Esophagus (tissue), 2 donors: ENCODE results near the gene DCAF11. TPM values are rescaled to one million over a fixed set of nuclear protein-coding genes. Genes with fewer than 3 reads are reported as not detected.

Experiments
- H3K27ac ChIP-seq, 2 donors: one replicate each; pipeline ENCODE4 v1.5.1; 2013; ENCODE audit warnings: low read depth in 2 of 2, mild to moderate bottlenecking in 2 of 2, inconsistent platforms in 1 of 2, low read length in 1 of 2, moderate library complexity in 1 of 2
- H3K27me3 ChIP-seq, 2 donors: one replicate each; pipeline ENCODE4 v1.6.1; 2013; ENCODE audit warnings: low read length in 2 of 2, control low read depth in 1 of 2, mild to moderate bottlenecking in 1 of 2; ENCODE audit not compliant: insufficient read depth in 2 of 2, control insufficient read depth in 1 of 2
- H3K36me3 ChIP-seq, 2 donors: one replicate each; pipeline ENCODE4 v1.6.1; 2013; ENCODE audit warnings: low read length in 1 of 2; ENCODE audit not compliant: control insufficient read depth in 2 of 2, insufficient read depth in 2 of 2
- H3K4me1 ChIP-seq, 2 donors: one replicate each; pipeline ENCODE4 v1.6.1; 2013; ENCODE audit warnings: low read length in 1 of 2; ENCODE audit not compliant: control insufficient read depth in 2 of 2, insufficient read depth in 2 of 2
- H3K4me3 ChIP-seq, 2 donors: one replicate each; pipeline ENCODE4 v1.5.1; 2013; ENCODE audit warnings: low read length in 2 of 2, mild to moderate bottlenecking in 2 of 2, low read depth in 1 of 2, moderate library complexity in 1 of 2
- H3K9me3 ChIP-seq, 2 donors: one replicate each; pipeline ENCODE4 v1.6.1; 2013; ENCODE audit warnings: mild to moderate bottlenecking in 2 of 2, low read depth in 1 of 2, low read length in 1 of 2, moderate library complexity in 1 of 2; ENCODE audit not compliant: control insufficient read depth in 2 of 2, insufficient read depth in 1 of 2
- WGBS, 2 donors: extraction: QIAGEN DNeasy Blood & Tissue Kit; methylation state at CpG; one replicate each; pipeline ENCODE4 v1.1.7; 2013; 5-methylcytosine and 5-hydroxymethylcytosine counted together
- polyA plus RNA-seq, 2 donors: library from polyadenylated mRNA; stranded (reverse); fragments of 200-250 nt; gene quantifications; one replicate each; pipeline ENCODE4 v1.2.3, GENCODE V29; 2013
- donor health status: healthy with polysubstance abuse.
- donor health status: Bipolar disorder and iron deficiency.

DCAF11 gene
- polyA plus RNA-seq = 10 to 100 TPM; 21.5 to 41.6 TPM

- H3K27ac ChIP-seq = peak within 1 kb of the TSS; percentile 100
- peak within 1 kb of the TSS; percentile 72 to 77 for H3K4me3 ChIP-seq
- H3K9me3 ChIP-seq = no peaks in the 10 kb centered on the region
- H3K27me3 ChIP-seq = no peaks in the 10 kb centered on the region
- peaks cover 0 to 2% of the 10 kb centered on the region in 2 donors for H3K4me1 ChIP-seq
- 0% methylated on average over 63 to 65 of the region's 65 CpGs for WGBS, 2 donors
- H3K36me3 ChIP-seq = peaks cover 12 to 20% of the 10 kb centered on the region in 2 donors
These were observed at the start of gene DCAF11, which contains the start of gene NRL for GRCh38 chr14:24114532-24115421. TSS of gene DCAF11 (plus strand) at chr14:24114777. CDS start at chr14:24115595, 818 bp downstream. TSS of gene NRL (minus strand) at chr14:24114949. CDS start at chr14:24082848, 32,101 bp downstream.

GRCh38 chr14:24064856-24065255, 49.7 kb upstream of the DCAF11 start:
- Histone ChIP-seq H3K27me3 (no peaks in the 10 kb centered on the region), H3K36me3 (no peaks in the 10 kb centered on the region), H3K9me3 (no peaks in the 10 kb centered on the region), H3K4me1 (no peaks in the 10 kb centered on the region), H3K4me3 (no peak overlapping the region), H3K27ac (no peak overlapping the region)
- WGBS, 2 donors = 88% methylated on average over 14 to 15 of the region's 15 CpGs

GRCh38 chr14:24065408-24065807, 49.2 kb upstream of the DCAF11 start:
- Histone ChIP-seq H3K9me3 (no peaks in the 10 kb centered on the region), H3K27me3 (no peaks in the 10 kb centered on the region), H3K4me3 (no peak overlapping the region), H3K36me3 (no peaks in the 10 kb centered on the region), H3K4me1 (no peaks in the 10 kb centered on the region), H3K27ac (no peak overlapping the region)
- WGBS, 2 donors = 75 to 76% methylated on average over 8 of the region's 8 CpGs

DNA sequence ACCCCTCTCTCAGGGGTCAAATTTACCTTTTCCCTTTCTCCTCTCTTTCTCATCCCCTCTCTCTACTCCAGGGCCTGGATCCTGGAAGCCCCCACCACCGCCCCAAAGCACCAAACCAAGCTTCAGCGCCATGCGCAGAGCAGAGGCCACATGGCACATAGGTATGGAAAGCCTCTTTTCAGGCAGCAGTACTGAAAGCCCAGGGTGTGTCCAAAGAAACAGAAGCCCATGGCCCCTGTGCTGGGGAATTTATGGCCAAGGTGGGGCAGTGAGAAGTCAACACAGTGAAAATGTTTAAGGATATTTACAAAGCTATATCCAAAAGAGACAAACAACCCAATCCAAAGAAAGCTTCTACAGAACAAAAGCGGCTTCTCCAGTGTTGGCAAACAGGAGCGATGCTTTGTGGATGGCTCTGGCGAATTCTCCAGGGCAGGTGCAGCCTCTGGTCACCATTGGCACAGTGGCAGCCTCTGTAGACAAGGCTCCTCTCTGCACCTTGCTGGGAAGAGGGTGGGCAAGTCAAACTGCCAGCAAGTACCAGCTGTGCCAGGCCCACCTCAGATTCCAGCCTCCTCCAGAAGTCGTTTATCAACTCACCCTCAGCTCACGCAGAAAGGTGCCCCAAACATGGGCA, 48.0 kb upstream of the DCAF11 start:
- no peaks in the 10 kb centered on the region for H3K9me3 ChIP-seq
- H3K27me3 ChIP-seq = no peaks in the 10 kb centered on the region
- H3K4me1 ChIP-seq = no peaks in the 10 kb centered on the region
- no peak overlapping the region for H3K4me3 ChIP-seq
- H3K36me3 ChIP-seq = no peaks in the 10 kb centered on the region
- H3K27ac ChIP-seq = no peak overlapping the region
- 86 to 87% methylated on average over 8 of the region's 8 CpGs for WGBS, 2 donors

DNA sequence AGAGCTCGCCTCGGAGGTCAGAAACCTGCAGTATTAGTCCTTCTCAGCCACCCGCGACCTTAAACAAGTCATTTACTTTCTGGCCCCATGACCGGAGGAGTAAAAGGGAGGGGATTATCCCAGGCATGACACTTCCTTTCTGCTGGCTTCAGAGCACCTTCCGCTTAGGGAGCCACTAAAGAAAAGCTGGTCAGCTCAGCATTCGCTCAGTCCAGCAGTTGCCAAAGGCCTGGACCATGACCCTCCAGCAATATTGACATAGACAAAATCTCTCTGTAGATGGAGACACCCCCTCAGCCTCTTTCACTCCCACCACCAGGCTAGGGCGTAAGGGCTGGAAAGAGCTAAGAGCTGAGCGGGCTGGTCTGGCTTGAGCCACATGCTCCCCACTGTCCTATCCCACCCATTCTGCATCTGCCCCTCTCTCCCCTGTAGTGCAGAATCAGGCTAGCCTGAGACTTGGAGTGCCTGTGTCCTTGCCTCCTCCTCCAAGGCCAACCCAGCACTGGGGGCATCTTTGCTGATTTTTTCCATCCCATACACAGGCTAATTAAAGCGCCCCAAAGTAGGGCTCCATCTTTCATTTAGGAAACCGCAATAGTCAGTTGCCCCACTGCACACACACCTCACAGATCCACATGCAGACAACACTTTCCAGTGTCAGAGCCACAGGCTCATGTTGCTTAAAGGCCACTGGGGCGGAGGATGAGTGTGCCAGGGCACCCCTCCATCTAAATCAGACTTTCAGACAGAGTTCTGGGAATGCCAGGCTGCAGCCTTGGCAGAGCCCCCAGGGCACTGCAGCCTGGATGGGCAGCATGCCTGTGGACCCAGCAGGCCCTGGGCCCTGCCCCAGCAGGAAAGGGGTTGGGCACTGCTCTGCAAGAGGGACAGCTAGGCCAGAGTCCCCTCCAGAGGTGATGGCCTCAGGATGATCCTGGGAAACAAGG, 47.2 kb upstream of the DCAF11 start:
- H3K36me3 ChIP-seq = no peaks in the 10 kb centered on the region
- no peak overlapping the region for H3K27ac ChIP-seq
- H3K9me3 ChIP-seq = no peaks in the 10 kb centered on the region
- peaks cover 0 to under 1% of the 10 kb centered on the region in 2 donors for H3K4me1 ChIP-seq
- 88 to 89% methylated on average over 12 of the region's 12 CpGs for WGBS, 2 donors
- H3K4me3 ChIP-seq = no peak overlapping the region
- H3K27me3 ChIP-seq = no peaks in the 10 kb centered on the region

- Histone ChIP-seq H3K9me3 (no peaks in the 10 kb centered on the region), H3K4me1 (peaks cover 0 to 7% of the 10 kb centered on the region in 2 donors), H3K27me3 (no peaks in the 10 kb centered on the region), H3K36me3 (no peaks in the 10 kb centered on the region), H3K4me3 (no peak overlapping the region), H3K27ac (no peak overlapping the region)
- WGBS, 2 donors = 82 to 85% methylated on average over 9 to 10 of the region's 10 CpGs
These were observed 45.7 kb upstream of the DCAF11 start for GRCh38 chr14:24068711-24069410.

DNA sequence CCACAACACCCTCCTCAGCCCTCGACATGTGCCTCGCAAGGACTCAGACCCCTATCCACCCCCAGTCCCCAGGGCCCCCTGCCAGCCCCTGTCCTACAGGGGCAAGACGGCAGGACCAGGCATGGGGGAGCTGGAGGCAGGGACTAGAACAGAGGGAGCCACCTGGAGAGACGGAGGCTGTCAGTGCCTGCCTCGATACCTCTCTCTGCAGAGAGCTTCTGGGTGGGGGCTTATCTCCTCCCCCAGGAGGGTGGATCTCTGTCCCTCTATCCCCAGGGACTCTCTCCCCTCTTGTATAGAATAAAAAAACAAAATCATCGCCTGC, 45.2 kb upstream of the DCAF11 start:
- Histone ChIP-seq H3K4me1 (peaks cover 0 to 7% of the 10 kb centered on the region in 2 donors), H3K27me3 (no peaks in the 10 kb centered on the region), H3K36me3 (no peaks in the 10 kb centered on the region), H3K4me3 (no peak overlapping the region), H3K9me3 (no peaks in the 10 kb centered on the region), H3K27ac (no peak overlapping the region)
- 81 to 85% methylated on average over 5 to 6 of the region's 6 CpGs for WGBS, 2 donors

DNA sequence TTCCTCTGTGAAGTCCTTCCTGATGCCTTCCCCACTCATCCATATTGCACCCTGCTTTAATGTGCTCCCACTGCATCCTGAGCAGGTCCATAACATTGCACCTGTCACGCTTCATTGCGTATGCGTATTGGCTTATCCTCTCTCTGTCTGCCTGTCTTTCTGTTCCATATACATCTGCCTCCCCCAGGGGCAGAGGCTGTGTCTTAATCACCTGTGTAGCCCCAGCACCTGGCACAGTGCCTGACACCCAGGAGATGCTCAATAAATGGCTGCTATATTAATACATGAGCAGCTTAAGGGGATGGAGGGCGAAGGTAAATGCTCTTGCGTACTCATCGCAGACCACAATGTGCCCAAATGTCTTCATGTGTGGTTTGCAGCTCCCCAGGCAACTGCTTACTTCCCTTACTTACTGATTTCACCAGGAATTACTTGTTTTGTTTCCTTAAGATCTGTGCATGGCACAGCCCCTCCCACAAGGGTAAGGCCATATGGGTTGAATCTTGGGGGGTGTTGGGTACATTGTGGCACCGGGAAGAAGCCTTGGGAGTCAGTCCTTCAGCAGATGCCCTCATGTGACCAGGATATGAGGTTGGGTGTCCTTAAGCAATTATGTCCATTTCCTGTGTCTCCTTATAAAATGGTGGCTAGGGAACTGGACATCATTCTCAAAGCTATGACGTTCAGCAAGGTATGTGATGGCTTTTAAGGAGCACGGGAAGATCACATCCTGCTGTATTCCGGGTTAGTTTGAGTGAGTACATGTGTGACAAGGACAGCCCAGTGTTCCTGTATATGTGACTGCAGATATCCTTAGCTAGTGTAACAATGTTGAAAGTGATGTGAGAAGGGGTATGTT, 44.1 kb upstream of the DCAF11 start:
- Histone ChIP-seq H3K4me1 (peaks cover 0 to 7% of the 10 kb centered on the region in 2 donors), H3K4me3 (no peak overlapping the region), H3K27me3 (no peaks in the 10 kb centered on the region), H3K27ac (no peak overlapping the region), H3K36me3 (no peaks in the 10 kb centered on the region), H3K9me3 (no peaks in the 10 kb centered on the region)
- WGBS, 2 donors = 76 to 83% methylated on average over 10 of the region's 10 CpGs
